Middle frontal gyrus (tissue), 1 donor: ENCODE data around the gene ZNF75A.

Experiments used
- DNase-seq: peaks from one replicate; pipeline ENCODE4 v3.0.0-alpha.2; 2015; ENCODE audit warnings: low spot score; ENCODE audit errors: extremely low spot score

Gene ZNF75A

GRCh38 chr16:3364774-3365427 is 59.6 kb downstream of the ZNF75A start:
- peak; percentile 89 for DNase-seq
